SK-N-DZ (cell line): ENCODE results near the gene CSTF2T. TPM values are rescaled to one million over a fixed set of nuclear protein-coding genes. Genes with fewer than 3 reads are reported as not detected.

Experiments
- DNase-seq: peaks from one replicate; pipeline ENCODE4 v3.0.0-alpha.2; 2015; ENCODE audit warnings: low spot score
- polyA plus RNA-seq, 2 experiments: library from polyadenylated mRNA; depleted of rRNA; stranded (reverse); fragments of >200 nt; gene quantifications; 2 replicates each; pipeline ENCODE4 v1.2.3, GENCODE V29; 2014

CSTF2T gene
- polyA plus RNA-seq (2014; cell fraction: cytosol; rRNA removed): 16.9 and 18.0 TPM in 2 replicates
- polyA plus RNA-seq (2014; cell fraction: nucleus; rRNA removed): 8.1 and 8.8 TPM in 2 replicates

GRCh38 chr10:51699475-51700227, at the start of gene CSTF2T:
Gene CSTF2T (minus strand): TSS chr10:51699595. CDS start chr10:51699549, 46 bp downstream.
- peak; percentile 94 for DNase-seq

GRCh38 chr10:51748959-51749358, 49.6 kb upstream of the CSTF2T start:
- DNase-seq: no peak

GRCh38 chr10:51747216-51747615, 47.8 kb upstream of the CSTF2T start:
- DNase-seq: no peak

GRCh38 chr10:51745397-51745796, 46.0 kb upstream of the CSTF2T start:
- DNase-seq: no peak

- no peak for DNase-seq
Measured at GRCh38 chr10:51744235-51745000, 45.0 kb upstream of the CSTF2T start.

- DNase-seq: no peak
Measured at GRCh38 chr10:51743146-51743545, 43.8 kb upstream of the CSTF2T start.

- DNase-seq: no peak
Measured at GRCh38 chr10:51733057-51733456, 33.7 kb upstream of the CSTF2T start.

- DNase-seq: no peak
Measured at GRCh38 chr10:51729822-51730555, 30.6 kb upstream of the CSTF2T start.

- DNase-seq: no peak
Measured at GRCh38 chr10:51724038-51724437, 24.6 kb upstream of the CSTF2T start.

- no peak for DNase-seq
Measured at GRCh38 chr10:51718804-51719291, 19.5 kb upstream of the CSTF2T start.

GRCh38 chr10:51716981-51717380, 17.6 kb upstream of the CSTF2T start:
- DNase-seq: no peak

- DNase-seq: no peak
Measured at GRCh38 chr10:51711519-51711891, 12.1 kb upstream of the CSTF2T start.

GRCh38 chr10:51709324-51709972, 10.1 kb upstream of the CSTF2T start:
- no peak for DNase-seq

- DNase-seq: no peak
Measured at GRCh38 chr10:51708609-51709008, 9.2 kb upstream of the CSTF2T start.

GRCh38 chr10:51707821-51708424, 8.5 kb upstream of the CSTF2T start:
- DNase-seq: no peak

GRCh38 chr10:51707392-51707791, 8.0 kb upstream of the CSTF2T start:
- DNase-seq: no peak

- no peak for DNase-seq
Measured at GRCh38 chr10:51706225-51706624, 6.8 kb upstream of the CSTF2T start.

- no peak for DNase-seq
Measured at GRCh38 chr10:51705774-51706173, 6.4 kb upstream of the CSTF2T start.

GRCh38 chr10:51700228-51700817, 928 bp upstream of the CSTF2T start:
- DNase-seq: peak; percentile 1

- no peak for DNase-seq
Measured at GRCh38 chr10:51699145-51699474, 285 bp downstream of the CSTF2T start.
